Gastrocnemius medialis (tissue), 4 donors: ENCODE results near the gene TMEM154. TPM values are rescaled to one million over a fixed set of nuclear protein-coding genes. Genes with fewer than 3 reads are reported as not detected.

ENCODE experiments used
- ATAC-seq, 2 donors: fragments of 150-250 bp; one replicate each; pipeline ENCODE4 v1.9.1; 2016
- DNase-seq, 2 donors: peaks; one replicate each; pipeline ENCODE4 v3.0.0-alpha.2; 2019
- H3K27ac ChIP-seq, 4 donors: fragments of 200-600 bp; sonication (generic); 1 replicate in 1 of 4; 2 replicates in 3 of 4; pipeline ENCODE4 v1.5.1; 2016 to 2018; ENCODE audit warnings: mild to moderate bottlenecking in 2 of 4, moderate library complexity in 1 of 4
- H3K27me3 ChIP-seq, 3 donors: fragments of 200-600 bp; sonication (generic) in 2 of 3; 1 replicate in 1 of 3; 2 replicates in 2 of 3; pipeline versions ENCODE4 v1.5.1 to v1.6.0; 2016 to 2019; ENCODE audit warnings: mild to moderate bottlenecking in 1 of 3, moderate library complexity in 1 of 3
- H3K36me3 ChIP-seq, 2 donors: fragments of 200-600 bp; sonication (generic) in 1 of 2; one replicate each; pipeline ENCODE4 v1.5.1; 2017 to 2018
- H3K4me1 ChIP-seq, 2 donors: fragments of 200-600 bp; sonication (generic) in 1 of 2; one replicate each; pipeline ENCODE4 v1.5.1; 2016 to 2017; ENCODE audit warnings: mild to moderate bottlenecking in 2 of 2
- H3K4me3 ChIP-seq, 4 donors: fragments of 200-600 bp; sonication (generic) in 3 of 4; 1 replicate in 1 of 4; 2 replicates in 3 of 4; pipeline ENCODE4 v1.5.1; 2016 to 2019; ENCODE audit warnings: mild to moderate bottlenecking in 2 of 4
- H3K9me3 ChIP-seq, 3 donors: fragments of 200-600 bp; sonication (generic) in 2 of 3; 1 replicate in 1 of 3; 2 replicates in 2 of 3; pipeline ENCODE4 v1.5.1; 2016 to 2019
- POLR2A ChIP-seq, 2 donors: fragments of 450-650 bp; IDR thresholded peaks; one replicate each; pipeline ENCODE4 v1.6.1; 2017; ENCODE audit warnings: antibody characterized with exemption in 2 of 2, mild to moderate bottlenecking in 2 of 2, moderate library complexity in 2 of 2
- in situ Hi-C, 4 donors: fragments of 200-750 bp; cut with MboI; loops; one replicate each; pipeline versions ENCODE4 v1.15.0 to v1.8.0; 2017; ENCODE audit warnings: low sequenced_read_pairs in 4 of 4
- intact Hi-C: fragments of 100-400 bp; cut with DNase I; formaldehyde crosslinking; loops from one replicate; pipeline ENCODE4 v1.15.1; 2023; ENCODE audit warnings: low total_unique reads
- total RNA-seq, 4 donors: library from RNA; depleted of rRNA; stranded (reverse); fragments of >200 nt; gene quantifications; one replicate each; pipeline versions ENCODE4 v1.1.0 to v1.2.3, GENCODE V29; 2016
- TF ChIP-seq, protein P1 (sequence below), 5 experiments: fragments of 450-650 bp in 3 of 5; fragments of 200-600 bp in 2 of 5; sonication (generic) in 2 of 5; IDR thresholded peaks in 4 of 5; conservative IDR thresholded peaks in 1 of 5; 1 replicate in 4 of 5; 2 replicates in 1 of 5; pipeline ENCODE4 v1.5.1; 2016 to 2019; ENCODE audit warnings: antibody characterized with exemption in 5 of 5, mild to moderate bottlenecking in 3 of 5, moderate library complexity in 3 of 5

TMEM154 gene
- total RNA-seq, 4 donors from 2014 or later, result 0.15 to 2.0 (median 0.70) TPM

DNA sequence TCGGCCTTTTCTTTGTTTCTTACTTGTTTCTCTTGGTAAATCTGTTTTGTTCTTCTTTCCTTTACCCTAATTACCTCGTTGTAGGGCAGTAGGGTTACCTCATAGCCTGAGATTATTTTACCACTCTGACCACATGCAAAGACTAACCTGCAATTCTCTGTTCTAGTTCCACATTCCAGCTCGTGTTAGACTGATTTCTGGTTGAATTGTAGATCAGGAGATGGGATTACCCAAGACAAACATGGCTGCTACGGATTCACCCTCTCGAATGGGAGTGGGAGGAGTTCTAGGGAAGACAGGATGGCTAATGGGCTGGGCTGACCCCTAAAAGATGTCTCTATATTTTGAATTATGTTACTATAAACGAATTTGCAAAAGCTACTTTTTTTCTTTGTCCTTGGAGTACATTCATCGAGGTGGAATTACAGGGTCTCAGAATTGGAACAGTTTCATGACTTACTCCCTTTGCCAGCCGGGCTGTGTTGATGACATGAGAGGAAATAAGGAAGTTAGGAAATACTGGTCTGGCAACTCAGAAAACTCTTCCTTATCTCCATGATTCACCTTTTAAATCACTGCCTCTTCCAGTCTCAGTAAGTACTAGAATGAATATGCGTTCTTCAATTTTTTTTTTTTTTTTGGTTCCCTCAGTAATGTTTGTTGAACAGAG, 107.2 kb downstream of the TMEM154 start:
- in situ Hi-C loops (no loop called here), intact Hi-C loops (no loop called here)
- DNase-seq, result no peak
- no peaks in the 10 kb centered on the region for H3K27me3 ChIP-seq
- H3K4me3 ChIP-seq, result no peak overlapping the region
- H3K36me3 ChIP-seq, result no peaks in the 10 kb centered on the region
- no peaks in the 10 kb centered on the region for H3K9me3 ChIP-seq
- ATAC-seq, result no peak
- no peak overlapping the region for H3K27ac ChIP-seq
- no peak for TF ChIP-seq POLR2A (IDR thresholded peaks at IDR 0.05)
- TF ChIP-seq, protein P1, sequence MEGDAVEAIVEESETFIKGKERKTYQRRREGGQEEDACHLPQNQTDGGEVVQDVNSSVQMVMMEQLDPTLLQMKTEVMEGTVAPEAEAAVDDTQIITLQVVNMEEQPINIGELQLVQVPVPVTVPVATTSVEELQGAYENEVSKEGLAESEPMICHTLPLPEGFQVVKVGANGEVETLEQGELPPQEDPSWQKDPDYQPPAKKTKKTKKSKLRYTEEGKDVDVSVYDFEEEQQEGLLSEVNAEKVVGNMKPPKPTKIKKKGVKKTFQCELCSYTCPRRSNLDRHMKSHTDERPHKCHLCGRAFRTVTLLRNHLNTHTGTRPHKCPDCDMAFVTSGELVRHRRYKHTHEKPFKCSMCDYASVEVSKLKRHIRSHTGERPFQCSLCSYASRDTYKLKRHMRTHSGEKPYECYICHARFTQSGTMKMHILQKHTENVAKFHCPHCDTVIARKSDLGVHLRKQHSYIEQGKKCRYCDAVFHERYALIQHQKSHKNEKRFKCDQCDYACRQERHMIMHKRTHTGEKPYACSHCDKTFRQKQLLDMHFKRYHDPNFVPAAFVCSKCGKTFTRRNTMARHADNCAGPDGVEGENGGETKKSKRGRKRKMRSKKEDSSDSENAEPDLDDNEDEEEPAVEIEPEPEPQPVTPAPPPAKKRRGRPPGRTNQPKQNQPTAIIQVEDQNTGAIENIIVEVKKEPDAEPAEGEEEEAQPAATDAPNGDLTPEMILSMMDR (IDR thresholded peaks at IDR 0.05 in 4 of 5, conservative IDR thresholded peaks at IDR 0.05 in 1 of 5), result no peak
- H3K4me1 ChIP-seq, result no peaks in the 10 kb centered on the region

DNA sequence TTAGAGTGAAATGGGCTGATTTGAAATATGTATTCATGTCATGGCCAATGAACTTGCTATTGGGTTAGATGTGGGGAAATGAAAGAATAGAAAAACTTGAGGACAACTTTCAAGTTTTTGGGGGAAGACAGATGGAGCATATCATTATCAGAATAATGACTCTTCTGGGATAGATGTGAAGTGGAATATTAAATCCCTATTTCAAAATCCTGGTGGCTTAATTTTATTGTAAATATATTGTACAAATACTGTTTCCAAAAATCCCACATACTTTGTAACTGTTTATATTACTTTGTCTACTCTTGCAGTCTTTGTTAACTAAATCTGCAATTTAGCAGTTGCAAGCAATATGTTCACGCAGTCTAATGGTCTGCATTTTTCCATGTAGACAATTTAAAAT, 108.0 kb downstream of the TMEM154 start:
- no peak overlapping the region for H3K27ac ChIP-seq
- no peaks in the 10 kb centered on the region for H3K4me1 ChIP-seq
- ATAC-seq (no peak), DNase-seq (no peak)
- in situ Hi-C loops (no loop called here), intact Hi-C loops (no loop called here)
- no peak for TF ChIP-seq POLR2A (IDR thresholded peaks at IDR 0.05)
- TF ChIP-seq, protein P1 (IDR thresholded peaks at IDR 0.05 in 4 of 5, conservative IDR thresholded peaks at IDR 0.05 in 1 of 5), result no peak
- H3K36me3 ChIP-seq, result no peaks in the 10 kb centered on the region
- H3K4me3 ChIP-seq, result no peak overlapping the region
- H3K9me3 ChIP-seq, result no peaks in the 10 kb centered on the region
- no peaks in the 10 kb centered on the region for H3K27me3 ChIP-seq

DNA sequence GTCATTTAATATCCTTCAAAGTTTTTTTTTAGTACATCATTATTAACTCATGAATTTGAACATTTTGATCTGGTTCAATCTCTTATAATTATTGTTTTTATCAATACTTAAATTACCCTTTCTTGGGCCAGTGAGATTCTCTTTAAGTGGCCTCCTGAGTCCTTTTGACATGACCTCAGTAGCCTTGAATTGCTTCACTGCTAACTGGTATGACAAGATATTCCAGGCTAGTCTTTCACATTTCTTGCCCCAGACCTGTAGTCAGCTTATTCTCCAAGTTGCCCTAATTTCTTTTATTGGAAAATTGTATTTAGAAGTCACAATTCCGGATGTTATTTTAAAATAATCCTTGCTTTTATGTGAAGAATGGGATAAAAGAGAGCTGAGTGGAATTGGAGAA, 108.5 kb downstream of the TMEM154 start:
- H3K27ac ChIP-seq, result no peak overlapping the region
- H3K4me3 ChIP-seq, result no peak overlapping the region
- ATAC-seq, result no peak
- no peaks in the 10 kb centered on the region for H3K9me3 ChIP-seq
- H3K36me3 ChIP-seq, result no peaks in the 10 kb centered on the region
- TF ChIP-seq POLR2A (IDR thresholded peaks at IDR 0.05), result no peak
- TF ChIP-seq, protein P1 (IDR thresholded peaks at IDR 0.05 in 4 of 5, conservative IDR thresholded peaks at IDR 0.05 in 1 of 5), result no peak
- intact Hi-C loops, result no loop called here
- no peaks in the 10 kb centered on the region for H3K4me1 ChIP-seq
- in situ Hi-C loops, result no loop called here
- H3K27me3 ChIP-seq, result no peaks in the 10 kb centered on the region
- no peak for DNase-seq

Other genes starting within 250 kb of the TMEM154 start
- gene FBXW7, start 143.9 kb downstream of the TMEM154 start, total RNA-seq, result 10 to 100 TPM; 23.5 to 40.8 (median 28.8) TPM
- under 1 TPM in 2 of 4 donors, not detected in 2; 0.09 to 0.23 TPM for gene TIGD4, start 99.7 kb upstream of the TMEM154 start, total RNA-seq
- 10 to 100 TPM in 2 of 4 donors, 1 to 10 TPM in 2; 8.4 to 11.9 (median 9.7) TPM for gene ARFIP1, start 100.0 kb upstream of the TMEM154 start, total RNA-seq